K562 (cell line): ENCODE measurements around the gene TESK2. TPM values are rescaled to one million over a fixed set of nuclear protein-coding genes. Genes with fewer than 3 reads are reported as not detected.

Source experiments
- CREB1 ChIP-seq, 2 experiments: sonication (generic) in 1 of 2; formaldehyde crosslinking in 1 of 2; IDR thresholded peaks; 2 replicates each; pipeline versions ENCODE4 v1.6.1 to v1.8.0; 2012 to 2022; ENCODE audit warnings: inconsistent platforms in 1 of 2, mild to moderate bottlenecking in 1 of 2, missing genetic modification reagents in 1 of 2, moderate library complexity in 1 of 2
- E2F1 ChIP-seq: sonication (generic); formaldehyde crosslinking; IDR thresholded peaks from 2 replicates; pipeline ENCODE4 v1.8.1; 2023; ENCODE audit warnings: mild to moderate bottlenecking, missing genetic modification reagents, moderate library complexity
- ELF1 ChIP-seq: fragments of 200-800 bp; sonication (Bioruptor generic); IDR thresholded peaks from 2 replicates; pipeline ENCODE4 v1.6.1; 2016; ENCODE audit warnings: missing genetic modification characterization, missing compliant biosample characterization
- FIP1L1 ChIP-seq: fragments of 200-400 bp; formaldehyde crosslinking; IDR thresholded peaks from 2 replicates; pipeline ENCODE4 v1.6.1; 2018; ENCODE audit warnings: mild to moderate bottlenecking, low read depth, low read length; ENCODE audit not compliant: poor library complexity, severe bottlenecking
- FOS ChIP-seq: IDR thresholded peaks from 3 replicates; pipeline ENCODE4 v1.6.1; 2011; ENCODE audit not compliant: insufficient read length; ENCODE audit errors: extremely low read depth
- FOXK2 ChIP-seq, 2 experiments: fragments of 450-650 bp; IDR thresholded peaks in 1 of 2; conservative IDR thresholded peaks in 1 of 2; 2 replicates each; pipeline ENCODE4 v1.6.1; 2016; ENCODE audit warnings: low read depth in 2 of 2, mild to moderate bottlenecking in 1 of 2
- HBP1 ChIP-seq: fragments of 450-650 bp; formaldehyde crosslinking; IDR thresholded peaks from 2 replicates; pipeline ENCODE4 v1.4.0; 2022; ENCODE audit warnings: missing genetic modification characterization
- KDM1A ChIP-seq, 2 experiments: fragments of 450-650 bp; IDR thresholded peaks; 2 replicates each; pipeline ENCODE4 v1.6.1; 2016; ENCODE audit warnings: mild to moderate bottlenecking in 2 of 2
- MED1 ChIP-seq: sonication (generic); formaldehyde crosslinking; IDR thresholded peaks from 2 replicates; pipeline ENCODE4 v1.8.1; 2023; ENCODE audit warnings: missing genetic modification reagents, borderline replicate concordance
- POLR3A ChIP-seq: IDR thresholded peaks from 2 replicates; pipeline ENCODE4 v1.6.1; 2011; ENCODE audit warnings: borderline replicate concordance, mild to moderate bottlenecking, moderate library complexity; ENCODE audit not compliant: insufficient read length, insufficient read depth; ENCODE audit errors: extremely low read depth
- SAFB2 ChIP-seq: fragments of 200-400 bp; formaldehyde crosslinking; IDR thresholded peaks from 2 replicates; pipeline ENCODE4 v1.6.1; 2018; ENCODE audit warnings: borderline replicate concordance, low read length, low read depth, moderate library complexity; ENCODE audit not compliant: severe bottlenecking
- SMAD1 ChIP-seq: fragments of 150-350 bp; IDR thresholded peaks from 2 replicates; pipeline ENCODE4 v1.6.1; 2014; ENCODE audit warnings: low read length, low read depth; ENCODE audit not compliant: partially characterized antibody
- SMARCB1 ChIP-seq: IDR thresholded peaks from 2 replicates; pipeline ENCODE4 v1.6.1; 2011; ENCODE audit warnings: improper control_type of control experiment, low read depth; ENCODE audit not compliant: insufficient read length
- SRSF9 ChIP-seq: fragments of 200-400 bp; formaldehyde crosslinking; IDR thresholded peaks from 2 replicates; pipeline ENCODE4 v1.6.1; 2017; ENCODE audit warnings: low read depth, low read length, borderline replicate concordance
- TEAD4 ChIP-seq, 2 experiments: sonication (generic) in 1 of 2; formaldehyde crosslinking in 1 of 2; IDR thresholded peaks; 2 replicates each; pipeline versions ENCODE4 v1.6.1 to v1.8.0; 2012 to 2022; ENCODE audit warnings: borderline replicate concordance in 1 of 2, inconsistent platforms in 1 of 2, low read length in 1 of 2, mild to moderate bottlenecking in 1 of 2, missing genetic modification reagents in 1 of 2
- USF1 ChIP-seq: sonication (generic); formaldehyde crosslinking; IDR thresholded peaks from 2 replicates; pipeline ENCODE4 v1.9.0; 2022; ENCODE audit warnings: mild to moderate bottlenecking, missing genetic modification reagents
- ZC3H11A ChIP-seq: IDR thresholded peaks from 2 replicates; pipeline ENCODE4 v1.6.1; 2012; ENCODE audit warnings: low read depth, low read length, improper control_type of control experiment
- ZNF280B ChIP-seq: fragments of 250-450 bp; sonication (Bioruptor Pico); IDR thresholded peaks from 2 replicates; pipeline ENCODE4 v1.5.1; 2021; ENCODE audit warnings: mild to moderate bottlenecking
- ZNF3 ChIP-seq: fragments of 250-450 bp; sonication (Bioruptor Pico); IDR thresholded peaks from 2 replicates; pipeline ENCODE4 v1.5.0; 2021; ENCODE audit warnings: mild to moderate bottlenecking, moderate library complexity
- polyA plus RNA-seq, 8 experiments: library from polyadenylated mRNA; depleted of rRNA in 4 of 8; stranded (reverse) in 5 of 8; unstranded in 3 of 8; fragments of >200 nt; fragmentation: Nextera tagmentation in 2 of 8; fragmentation: Illumina TruSeq in 1 of 8; extraction: Ambion mirVana in 2 of 8; extraction: Trizol in 1 of 8; gene quantifications; 2 replicates each; pipeline versions ENCODE4 v1.2.1 to v1.2.3, GENCODE V29; 2011 to 2014; ENCODE audit warnings: inconsistent platforms in 1 of 8, missing spikeins in 1 of 8
- total RNA-seq, 7 experiments: library from RNA; depleted of rRNA in 6 of 7; stranded (reverse); fragments of >200 nt in 6 of 7; fragmentation: Illumina TruSeq in 2 of 7; extraction: Trizol in 2 of 7; gene quantifications; 2 replicates each; pipeline versions ENCODE4 v1.2.1 to v1.2.3, GENCODE V29; 2011 to 2021; ENCODE audit warnings: low replicate concordance in 1 of 7

The TESK2 gene
- total and polyA plus RNA-seq, 9 of the 15 experiments (the other 6 are each of a cell fraction or from before 2014, with no cell fraction given) = 1.6 to 5.3 (median 3.7) TPM

- TF ChIP-seq HBP1 (CRISPR knock-in tag) = peak; percentile 90
- TF ChIP-seq SAFB2 = no peak
- TF ChIP-seq ZNF280B (CRISPR knock-in tag) = no peak
- TF ChIP-seq MED1 (CRISPR knock-in tag) = no peak; the same call in 1 of the 2 replicates
- no peak for TF ChIP-seq USF1 (CRISPR knock-in tag)
- TF ChIP-seq ELF1 = no peak
- TF ChIP-seq SMARCB1 = no peak
- TF ChIP-seq E2F1 (CRISPR knock-in tag) = peak; percentile 92
- TF ChIP-seq SRSF9 = no peak
- no peak for TF ChIP-seq FOS
- TF ChIP-seq ZC3H11A = 0 out of 2 replicates have a peak, but pooled peaks have one; percentile 45
- peak in 1 of 2 experiments; percentile 46; a peak in 1 of 4 replicates for TF ChIP-seq KDM1A (IDR thresholded peaks at IDR 0.05)
- no peak for TF ChIP-seq ZNF3
- TF ChIP-seq FOXK2 (conservative IDR thresholded peaks at IDR 0.05 in 1 of 2, IDR thresholded peaks at IDR 0.05 in 1 of 2; ENCODE audit: low read depth in 2 of 2) = peak; percentile 68 to 76
- TF ChIP-seq POLR3A = no peak
- peak; percentile 60 for TF ChIP-seq TEAD4 (IDR thresholded peaks at IDR 0.05; ENCODE audit: low read length)
- no peak for TF ChIP-seq TEAD4 (CRISPR knock-in tag; IDR thresholded peaks at IDR 0.05; ENCODE audit: borderline replicate concordance)
- peak; percentile 99 for TF ChIP-seq FIP1L1
- peak; percentile 98 for TF ChIP-seq SMAD1
- no peak; the same call in 1 of the 2 replicates for TF ChIP-seq CREB1 (IDR thresholded peaks at IDR 0.05)
- TF ChIP-seq CREB1 (CRISPR knock-in tag; IDR thresholded peaks at IDR 0.05) = peak; percentile 81
These were observed 30.7 kb upstream of the TESK2 start, which contains the start of gene PRDX1 (continued) for GRCh38 chr1:45521413-45522323.
